Right forelimb (tissue), 1 donor: ENCODE measurements around the gene MBOAT2.

Experiments used
- DNase-seq: peaks from one replicate; pipeline ENCODE4 v3.0.0-alpha.2; 2018

MBOAT2 gene

DNA sequence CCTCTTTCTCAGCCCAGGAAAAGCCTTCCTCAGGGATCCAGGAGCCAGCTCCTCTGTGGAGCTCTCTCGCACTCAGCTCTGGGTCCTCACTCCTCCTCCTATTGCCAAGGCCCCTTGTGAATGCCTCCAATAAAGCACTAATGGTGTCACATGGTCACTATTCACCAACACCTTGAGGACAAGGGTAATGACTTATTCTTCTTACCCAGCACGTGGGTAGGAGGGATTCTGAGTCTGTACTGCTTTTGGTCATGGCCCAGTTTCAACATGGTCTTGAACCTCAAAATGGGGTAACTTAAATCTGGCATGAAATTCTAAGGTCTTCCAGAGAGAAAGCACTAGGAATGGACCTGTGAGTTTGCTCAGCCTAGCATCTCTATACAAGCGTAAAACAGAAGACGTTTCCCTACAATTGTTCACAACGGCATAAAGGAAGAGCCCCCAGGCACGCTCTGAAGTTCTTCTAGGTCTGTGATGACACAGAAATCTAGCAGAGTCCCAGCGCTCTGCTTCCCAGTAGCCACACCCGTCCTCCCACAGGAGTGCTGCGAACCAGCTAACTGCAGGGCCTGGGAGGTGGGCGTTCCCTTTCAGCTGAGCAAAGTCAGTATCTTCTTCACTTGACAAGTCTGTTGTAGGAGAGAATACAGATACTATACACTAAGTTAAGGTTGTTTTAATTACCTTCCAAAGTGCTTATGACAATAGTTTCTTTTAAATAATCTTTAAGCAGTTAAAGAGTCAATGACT, 151.5 kb downstream of the MBOAT2 start:
- DNase-seq, result no peak

GRCh38 chr2:8850845-8851487, 152.5 kb downstream of the MBOAT2 start:
- DNase-seq, result no peak

DNA sequence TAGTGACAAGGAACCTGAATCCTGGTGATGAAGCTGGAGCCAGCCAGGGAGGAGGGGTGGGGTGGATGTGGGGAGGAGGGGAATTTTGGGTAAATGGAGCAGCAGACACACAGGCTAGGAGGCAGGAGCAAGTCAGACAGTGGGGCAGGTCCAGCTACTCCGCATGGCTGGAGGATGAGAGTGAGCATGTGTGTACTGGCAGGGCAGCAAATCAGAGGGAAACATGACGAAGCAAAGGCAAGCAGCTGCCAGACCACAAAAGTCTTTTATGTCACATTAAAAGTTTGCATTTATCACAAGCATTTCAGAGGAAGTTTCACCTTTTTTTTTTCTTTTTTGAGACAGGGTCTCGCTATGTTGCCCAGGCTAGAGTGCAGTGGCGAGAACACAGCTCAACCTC, 154.2 kb downstream of the MBOAT2 start:
- no peak for DNase-seq

DNA sequence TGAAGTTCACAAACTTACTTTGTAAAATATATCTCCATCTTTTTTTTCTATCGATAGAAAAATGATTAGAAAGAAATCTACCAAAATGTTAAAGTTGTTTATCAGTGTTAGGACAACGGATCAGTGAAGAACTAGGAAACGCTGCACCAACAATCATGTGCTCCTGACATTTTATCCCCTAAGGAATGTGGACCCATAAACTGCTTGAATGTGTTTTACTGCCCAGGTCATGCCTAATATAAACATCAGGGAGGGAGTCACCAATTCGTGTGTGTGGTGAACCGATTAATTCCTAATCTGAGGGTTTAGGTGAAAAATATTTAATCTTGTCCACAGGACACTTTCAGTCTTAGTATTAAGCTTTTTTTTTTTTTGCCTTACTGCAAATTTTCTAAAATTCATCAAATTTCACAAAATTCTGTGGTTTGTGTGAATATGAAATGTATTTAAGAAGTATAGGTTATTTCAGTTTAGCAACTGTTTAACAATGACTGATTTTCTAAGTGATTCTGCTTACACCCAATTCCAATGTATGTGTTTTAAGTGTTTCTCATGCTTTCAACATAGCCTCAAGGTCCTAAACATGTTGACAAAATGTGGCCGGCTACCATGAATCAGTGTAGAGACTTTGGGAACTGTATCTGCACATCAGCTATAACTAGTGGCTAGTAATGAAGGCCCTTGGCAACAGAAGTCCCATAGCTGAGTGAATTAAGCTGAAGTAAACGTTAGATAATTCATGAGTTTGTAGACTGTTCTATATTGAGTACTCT, 155.0 kb downstream of the MBOAT2 start:
- no peak for DNase-seq

- DNase-seq, result no peak
Measured at GRCh38 chr2:8847400-8847799, 156.1 kb downstream of the MBOAT2 start.

DNA sequence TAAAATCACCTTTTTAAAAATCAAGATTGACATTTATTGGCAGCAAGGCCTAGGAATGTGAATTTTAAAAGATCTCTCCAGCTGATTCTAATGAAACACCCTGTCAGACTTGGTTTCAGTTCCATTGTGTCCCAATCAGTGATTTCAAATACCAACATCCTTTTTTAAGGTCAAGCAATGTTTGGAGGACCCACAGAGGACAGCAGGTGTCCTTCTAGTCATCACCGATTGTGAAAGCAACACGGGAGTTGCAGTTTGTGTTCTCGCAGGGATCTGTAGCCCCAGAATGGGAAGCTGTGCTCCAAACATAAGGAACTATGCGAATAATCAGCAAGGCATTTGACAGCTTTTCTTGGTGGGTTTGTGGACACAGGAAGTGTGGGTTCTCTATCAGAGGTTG, 161.6 kb downstream of the MBOAT2 start:
- DNase-seq, result no peak

- DNase-seq, result no peak
Measured at GRCh38 chr2:8840475-8841091, 162.9 kb downstream of the MBOAT2 start.

DNA sequence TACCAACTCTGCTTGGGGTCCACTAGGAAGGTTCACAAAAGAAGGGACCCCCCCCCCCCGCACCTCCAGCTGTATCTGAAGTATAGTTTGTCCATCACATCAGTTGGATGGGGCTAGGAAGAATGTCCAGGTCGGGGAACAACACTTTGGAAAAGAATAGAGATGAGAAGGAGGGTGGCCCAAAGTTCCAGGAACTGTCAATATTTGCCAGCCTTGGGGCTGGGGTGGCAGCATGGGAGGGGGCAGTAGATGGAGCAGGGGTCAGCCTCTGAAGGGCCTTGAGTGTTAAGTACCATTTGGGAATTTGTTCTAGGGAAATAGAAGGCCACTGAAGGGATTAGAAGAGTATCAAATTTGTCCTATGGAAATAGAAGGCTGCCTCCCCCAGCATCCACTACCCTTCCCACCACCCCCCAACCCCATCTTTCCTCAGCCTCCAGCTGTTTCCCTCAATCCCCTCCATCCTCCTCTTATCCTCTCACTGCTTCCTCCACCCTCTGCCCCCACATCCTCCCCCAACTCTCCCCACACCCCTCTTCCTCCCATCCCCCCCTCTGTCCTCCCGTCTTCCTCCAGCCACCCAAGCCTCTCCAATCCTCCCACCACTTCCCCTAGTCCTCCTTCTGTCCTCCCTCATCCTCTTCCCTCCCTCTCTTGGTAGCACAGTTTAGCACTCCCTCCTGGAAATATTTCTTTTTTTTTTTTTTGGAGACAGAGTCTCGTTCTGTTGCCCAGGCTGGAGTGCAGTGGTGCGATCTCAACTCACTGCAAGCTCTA, 164.1 kb downstream of the MBOAT2 start:
- no peak for DNase-seq

DNA sequence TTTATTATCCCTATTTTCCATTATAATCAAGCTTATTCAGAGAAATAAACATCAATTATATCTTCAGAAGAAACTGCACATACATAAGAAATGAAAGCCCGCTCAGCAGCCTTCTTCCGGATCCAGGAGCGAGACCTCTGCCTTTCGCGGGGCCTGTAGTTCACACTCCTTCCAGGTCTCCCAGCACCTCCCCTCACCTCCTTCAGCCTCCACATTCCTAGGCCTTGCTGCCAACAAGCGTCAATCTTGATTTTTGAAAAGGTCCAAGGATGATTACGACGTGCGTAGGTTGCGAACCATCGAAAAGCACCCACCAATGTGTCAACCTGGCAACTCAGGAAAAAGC, 165.7 kb downstream of the MBOAT2 start:
- DNase-seq, result peak; percentile 55

- DNase-seq, result peak; percentile 94
Measured at GRCh38 chr2:8836971-8837794, 166.3 kb downstream of the MBOAT2 start, which contains the start of gene KIDINS220. KIDINS220 (minus strand) TSS chr2:8837613; CDS start chr2:8827093, 10,520 bp downstream.

GRCh38 chr2:8835279-8835678, 168.2 kb downstream of the MBOAT2 start:
- DNase-seq, result no peak

DNA sequence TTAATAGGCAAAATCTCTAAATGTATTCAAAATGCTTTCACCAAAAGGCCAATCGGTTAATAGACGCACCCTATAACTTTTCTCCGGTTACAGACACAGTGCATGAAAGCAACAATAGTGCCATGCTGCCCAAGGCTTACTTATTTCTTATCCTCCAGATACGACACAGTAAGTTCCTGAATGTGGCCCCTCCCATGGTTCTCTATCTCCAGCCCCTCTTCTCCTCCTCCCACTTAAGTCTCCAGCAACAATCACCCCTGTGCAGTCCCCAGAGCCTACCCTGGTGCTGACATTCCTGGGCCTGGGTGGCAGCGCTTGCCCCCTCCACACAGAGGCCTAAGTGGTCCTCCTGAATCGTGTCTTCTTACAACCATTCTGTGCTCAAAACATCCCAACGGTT, 169.6 kb downstream of the MBOAT2 start:
- no peak for DNase-seq

DNA sequence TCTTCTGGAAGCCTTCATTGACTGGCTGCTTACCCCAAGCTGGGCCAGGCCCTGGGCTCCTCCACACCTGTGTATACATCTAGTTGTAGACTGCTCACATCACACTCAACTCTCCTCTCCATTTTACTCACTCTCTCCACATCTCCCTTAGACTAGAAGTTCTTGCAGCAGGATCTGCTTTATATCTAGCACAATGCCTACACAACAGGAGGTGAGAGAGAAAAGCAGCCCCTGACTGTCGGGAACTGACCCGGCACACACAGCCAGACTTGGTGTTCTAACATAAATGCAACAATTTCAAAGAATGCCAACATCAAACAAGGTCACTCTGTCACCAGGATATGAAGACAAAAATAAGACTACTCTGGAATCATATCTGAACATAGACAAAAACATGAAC, 172.0 kb downstream of the MBOAT2 start:
- DNase-seq, result no peak

GRCh38 chr2:8827729-8828128, 175.8 kb downstream of the MBOAT2 start:
- DNase-seq, result no peak

DNA sequence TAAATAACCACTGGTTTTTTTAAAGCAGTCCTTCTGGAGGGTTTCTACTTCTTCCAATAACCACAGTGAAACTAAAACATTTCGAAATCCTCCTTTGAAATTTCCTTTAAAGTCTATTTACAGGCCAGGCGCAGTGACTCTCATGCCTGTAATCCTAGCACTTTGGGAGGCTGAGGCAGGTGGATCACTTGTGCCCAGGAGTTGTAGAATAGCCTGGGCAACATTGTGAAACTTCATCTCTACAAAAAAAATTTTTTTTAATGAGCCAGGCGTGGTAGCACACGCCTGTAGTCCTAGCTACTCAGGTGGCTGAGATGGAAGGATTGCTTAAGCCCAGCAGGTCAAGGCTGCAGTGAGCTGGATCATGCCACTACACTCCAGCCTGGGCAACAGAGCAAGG, 181.3 kb downstream of the MBOAT2 start:
- DNase-seq, result no peak

DNA sequence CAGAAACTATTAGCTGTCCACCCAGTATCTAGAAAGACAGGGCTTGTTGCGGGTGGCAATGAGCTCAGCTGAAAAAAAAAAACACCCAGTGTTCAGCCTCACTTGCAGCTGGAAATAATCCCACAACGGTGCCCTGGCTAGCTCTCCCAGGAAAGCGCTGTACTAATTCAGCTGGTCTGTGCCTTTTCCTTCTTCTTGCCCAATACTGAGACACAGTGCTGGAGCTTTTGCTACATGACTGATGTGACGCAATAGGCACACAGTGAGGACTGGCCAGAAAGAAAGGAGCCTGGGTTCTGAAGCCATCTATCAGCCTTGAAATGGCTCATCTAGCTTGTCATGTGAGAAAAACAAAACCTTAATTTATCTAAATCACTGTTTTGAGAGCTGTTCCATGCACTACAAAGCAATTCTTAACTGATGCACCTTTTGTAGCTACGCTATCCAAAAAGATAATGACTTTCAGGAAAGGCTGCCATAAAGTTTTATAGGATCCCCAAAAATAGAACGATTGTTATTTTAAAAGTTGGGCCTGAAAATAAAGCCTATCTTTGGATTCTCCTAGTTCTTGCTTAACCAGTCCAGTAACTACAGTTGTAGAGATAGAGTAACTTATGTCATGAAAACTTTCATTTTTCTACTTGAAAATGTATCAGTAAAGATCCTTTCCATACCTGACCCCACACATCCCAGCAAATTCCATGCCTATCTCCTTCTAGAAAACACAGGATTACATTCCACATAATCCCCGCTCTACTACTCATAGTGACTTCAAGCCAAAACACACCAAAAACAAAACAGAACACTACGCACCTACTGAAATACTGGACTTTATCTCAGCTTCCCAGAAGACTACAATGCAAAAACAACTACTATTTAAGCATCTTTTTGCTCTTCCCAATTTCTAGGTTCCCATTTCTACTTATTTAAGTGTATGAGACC, 181.9 kb downstream of the MBOAT2 start:
- DNase-seq, result no peak

DNA sequence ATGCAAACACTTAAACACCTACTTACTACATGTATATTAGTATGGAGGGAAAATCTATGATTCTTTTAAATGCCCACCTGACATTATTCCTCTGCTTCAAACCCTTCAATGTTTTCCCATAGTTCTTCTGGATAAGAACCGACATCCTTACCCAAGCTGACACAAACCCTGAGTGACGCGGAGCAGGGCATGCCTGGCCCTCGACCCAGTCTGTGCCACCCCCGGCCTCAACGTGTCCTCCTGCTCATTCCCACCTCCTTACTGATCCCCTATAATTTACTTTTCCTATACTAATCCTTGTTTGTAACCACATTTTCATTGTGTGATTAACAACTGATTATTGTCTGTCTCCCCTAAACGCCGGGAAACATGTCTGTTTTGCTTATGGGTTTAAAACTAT, 183.5 kb downstream of the MBOAT2 start:
- no peak for DNase-seq

DNA sequence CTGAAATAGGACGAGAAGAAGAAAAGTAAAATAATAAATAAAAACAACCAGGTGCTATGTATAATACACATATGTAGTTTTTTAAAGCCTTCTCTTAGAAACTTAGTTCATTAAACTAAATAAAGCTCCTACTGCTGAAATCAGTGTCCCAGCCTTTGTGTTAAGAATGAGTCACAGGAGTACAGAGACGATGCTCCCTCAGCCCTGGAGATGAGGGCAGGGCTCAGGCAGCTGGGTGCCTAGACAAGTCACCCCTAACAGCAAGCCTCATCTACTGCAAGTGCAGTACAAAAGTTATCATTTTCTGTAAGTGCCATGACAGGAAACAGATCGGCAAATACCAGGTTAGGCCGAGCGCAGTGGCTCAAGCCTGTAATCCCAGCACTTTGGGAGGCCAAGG, 184.3 kb downstream of the MBOAT2 start:
- no peak for DNase-seq

DNA sequence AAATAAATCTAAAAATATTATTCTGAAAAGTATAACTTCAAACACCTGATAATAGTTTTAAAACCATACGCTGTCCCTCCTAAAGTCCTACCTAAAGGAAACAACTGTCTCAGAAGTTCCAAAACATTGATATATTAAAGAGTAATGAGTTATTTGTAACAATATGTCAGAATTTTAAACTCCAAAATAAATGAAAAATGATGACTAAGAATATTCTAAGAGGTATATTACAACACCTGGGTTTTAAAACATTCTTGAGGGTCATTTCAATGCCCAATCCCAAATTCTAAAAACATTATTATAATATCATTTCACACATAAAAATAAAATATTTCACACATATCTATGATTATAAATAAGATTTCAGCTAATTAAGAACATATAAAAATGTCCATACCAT, 186.3 kb downstream of the MBOAT2 start:
- no peak for DNase-seq

GRCh38 chr2:8806885-8807704, 196.4 kb downstream of the MBOAT2 start:
- no peak for DNase-seq
